Measurements from ENCODE around the gene PARS2.
"Not testable (repeated sequence)": the region's sequence is repeated elsewhere in the genome, so short reads cannot be mapped to it uniquely, and the experiment has no call there.

PARS2 gene

DNA sequence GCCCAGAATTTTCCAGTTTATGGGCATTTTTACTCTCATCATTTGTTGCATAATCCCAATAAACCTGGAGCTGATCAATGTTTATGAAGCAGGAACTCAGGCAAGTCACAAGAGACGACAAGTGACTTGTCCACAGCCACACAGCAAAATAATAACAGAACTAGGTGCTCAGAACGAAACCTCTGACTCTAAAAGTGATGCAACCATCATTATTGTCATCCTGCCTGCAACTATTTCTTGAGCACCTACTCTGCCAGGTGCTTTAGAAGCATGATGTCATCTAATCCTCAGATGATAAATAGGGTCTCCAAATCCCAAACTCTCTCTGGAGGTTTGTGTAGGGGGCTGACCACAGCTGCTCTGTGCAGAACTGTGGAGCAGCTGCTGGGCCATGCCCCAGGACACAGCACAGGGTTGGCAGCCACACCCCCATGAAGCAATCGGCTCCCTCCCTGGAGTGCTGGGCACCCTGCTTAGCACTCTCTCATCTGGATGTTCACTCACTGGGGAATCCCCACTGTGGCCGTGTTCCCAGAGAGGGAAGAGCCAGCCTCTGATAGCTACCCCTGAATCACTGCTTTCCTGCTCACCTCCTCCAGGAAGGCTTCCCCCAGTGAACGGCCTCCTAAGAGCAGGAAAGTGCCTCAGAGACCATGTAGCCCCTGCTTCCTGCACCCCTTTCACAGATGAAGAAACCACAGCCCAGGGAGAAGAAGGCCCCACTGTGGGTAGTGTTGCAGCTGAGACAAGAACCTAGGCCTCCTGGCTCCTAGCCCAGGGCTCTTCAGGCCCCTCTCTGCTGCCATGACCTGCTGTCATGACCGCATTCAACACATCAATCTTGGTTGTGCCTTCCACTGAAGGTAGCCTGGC, 34.7 kb upstream of the PARS2 start:
- peak in 1 of 2 donors; percentile 17 for DNase-seq

GRCh38 chr1:54798206-54798605, 33.9 kb upstream of the PARS2 start:
- no peak for DNase-seq

GRCh38 chr1:54796902-54797301, 32.6 kb upstream of the PARS2 start:
- DNase-seq: no peak

DNA sequence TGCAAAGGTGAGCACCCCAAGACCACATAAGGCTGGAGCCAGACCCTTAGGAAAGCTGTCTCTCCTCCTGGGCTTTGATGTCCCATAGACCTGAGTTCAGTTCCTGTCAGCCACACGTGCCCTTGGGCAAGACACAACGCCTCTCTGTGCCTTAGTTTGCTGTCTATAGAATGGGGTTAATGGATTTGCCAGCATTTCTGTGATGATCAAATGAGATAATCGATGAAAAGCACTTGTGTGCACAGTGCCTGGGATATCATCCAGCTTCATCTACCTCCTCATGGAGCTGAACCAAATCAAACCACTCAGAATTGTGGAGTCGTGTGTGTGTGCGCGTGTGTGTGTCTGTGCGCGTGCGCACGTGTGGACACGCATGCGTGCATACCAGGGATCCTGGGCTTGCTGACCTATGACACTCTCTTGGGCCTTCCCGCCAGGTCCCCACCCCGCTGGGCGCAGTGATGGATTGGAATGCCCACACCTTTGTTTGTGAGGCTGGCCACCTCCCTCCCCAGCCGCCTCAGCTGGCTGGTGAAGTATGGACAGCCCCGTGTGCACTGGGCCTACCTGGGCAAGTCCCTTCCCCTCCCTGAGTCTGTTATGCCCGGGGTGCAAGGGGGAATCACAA, 31.6 kb upstream of the PARS2 start:
- no peak for DNase-seq

DNA sequence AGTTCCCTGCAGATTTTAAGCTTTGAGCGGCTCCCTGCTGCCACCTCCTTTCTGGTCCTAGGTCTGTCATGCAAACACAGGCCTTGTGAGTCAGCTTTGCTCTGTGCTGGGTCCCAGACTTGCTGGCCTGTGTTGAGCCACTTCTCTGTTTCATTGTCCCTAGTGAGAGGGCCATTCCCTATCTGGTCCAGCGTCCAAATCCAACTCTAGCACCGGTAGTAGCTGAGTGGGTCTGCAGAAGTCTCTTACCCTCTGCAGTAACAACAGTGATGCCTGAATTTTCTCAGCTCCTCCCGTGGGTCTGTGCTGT, 31.0 kb upstream of the PARS2 start:
- no peak for DNase-seq

- no peak for DNase-seq
These were observed 30.4 kb upstream of the PARS2 start for GRCh38 chr1:54794451-54795355.

DNA sequence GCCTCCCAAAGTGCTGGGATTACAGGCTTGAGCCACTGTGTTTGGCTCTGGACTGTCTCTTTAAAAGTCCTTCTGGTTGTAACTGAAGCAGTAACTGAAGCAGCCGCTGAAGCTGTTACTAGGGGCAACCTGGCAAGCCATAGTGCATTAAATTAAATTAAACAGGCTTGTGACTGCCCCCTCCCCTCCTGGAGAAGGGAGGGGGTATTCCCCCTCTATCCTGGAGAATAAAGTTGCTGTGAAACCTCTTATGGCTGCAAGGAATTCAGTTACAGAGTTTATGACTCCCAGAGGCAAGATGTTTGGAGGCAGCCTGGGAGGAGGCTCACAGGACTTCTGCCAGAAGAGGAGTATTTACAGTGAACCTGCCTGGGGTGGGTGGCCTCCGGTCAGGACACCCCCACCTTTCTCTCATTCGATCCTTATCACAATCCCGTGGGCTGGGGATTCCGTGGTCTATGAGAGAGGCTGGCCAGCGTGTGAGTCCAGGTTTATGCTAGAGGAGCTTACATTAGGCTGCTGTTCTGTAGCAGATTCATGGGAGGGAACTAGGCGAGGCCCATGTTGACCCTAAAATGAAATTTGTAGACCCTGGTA, 28.5 kb upstream of the PARS2 start:
- no peak for DNase-seq

DNA sequence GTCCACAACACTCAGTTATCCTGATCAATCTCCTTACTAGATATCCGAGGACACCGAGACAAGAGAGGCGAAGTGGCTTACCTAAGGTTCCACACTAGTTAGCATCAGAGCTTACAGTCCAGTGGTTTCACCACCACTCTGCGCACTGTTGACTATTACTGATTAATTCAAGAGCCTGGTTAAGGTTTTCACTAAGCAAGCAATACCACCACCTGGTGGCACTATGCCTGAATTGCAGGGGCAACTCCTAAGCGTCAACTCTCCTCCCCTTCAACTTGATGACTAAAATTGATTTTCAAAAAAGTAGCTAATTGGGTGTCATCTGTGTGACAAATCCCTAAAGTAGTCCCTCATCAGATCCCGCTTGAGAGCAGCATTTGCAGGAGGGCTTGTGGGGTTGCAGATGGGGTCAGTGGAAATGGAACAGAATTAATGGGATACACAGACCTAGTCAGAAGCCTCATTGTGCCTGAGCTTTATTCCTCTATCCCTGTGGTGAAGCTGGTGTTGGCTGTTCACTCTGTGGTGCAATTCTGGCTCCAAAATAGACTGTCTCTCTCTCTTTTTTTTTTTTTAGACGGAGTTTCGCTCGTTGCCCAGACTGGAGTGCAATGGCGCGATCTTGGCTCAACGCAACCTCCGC, 27.7 kb upstream of the PARS2 start:
- peak in 1 of 2 donors; percentile 25 for DNase-seq

- DNase-seq: no peak
These were observed 24.1 kb upstream of the PARS2 start for GRCh38 chr1:54788459-54788858.

- no peak for DNase-seq
These were observed 23.3 kb upstream of the PARS2 start for GRCh38 chr1:54787604-54788003.

DNA sequence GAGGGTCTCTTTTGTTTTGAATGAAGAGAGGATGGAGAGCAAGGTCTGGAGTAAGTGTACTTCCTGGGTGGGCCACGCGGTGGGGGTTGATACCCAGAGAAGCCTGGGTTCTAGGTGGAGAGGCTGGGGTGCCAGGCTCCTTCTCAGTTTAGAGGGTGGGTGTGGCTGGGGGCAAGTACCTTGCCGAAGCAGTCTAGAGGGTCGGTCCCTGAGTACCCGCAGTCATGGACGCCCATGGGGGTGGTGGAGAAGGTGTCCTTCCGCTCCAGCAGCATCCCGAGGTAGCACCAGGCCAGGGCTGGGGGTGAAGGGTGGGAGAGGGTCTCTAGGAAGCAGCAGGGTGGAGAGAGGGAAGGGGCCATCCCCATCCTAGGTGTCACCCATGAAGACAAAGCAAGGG, 22.5 kb upstream of the PARS2 start:
- DNase-seq: no peak

DNA sequence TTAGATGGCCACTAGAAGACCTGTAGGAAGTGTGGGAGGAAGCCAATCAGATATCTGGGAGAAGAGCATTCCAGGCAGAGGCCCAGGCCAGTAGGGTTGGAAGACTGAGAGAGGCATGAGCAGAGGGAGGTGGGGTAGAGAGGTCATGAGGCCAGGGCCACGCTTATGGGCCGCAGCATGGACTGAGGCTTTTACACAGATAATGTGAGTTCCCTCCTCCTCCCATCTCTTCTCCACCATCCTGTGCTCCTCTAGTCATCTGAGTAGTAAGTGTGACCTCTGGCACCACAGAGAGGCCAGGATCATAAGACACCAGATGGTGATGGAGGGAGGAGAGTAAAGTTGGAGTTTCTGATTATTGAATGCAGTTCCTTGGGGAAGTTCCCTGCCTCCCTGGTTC, 19.7 kb upstream of the PARS2 start:
- DNase-seq: no peak

DNA sequence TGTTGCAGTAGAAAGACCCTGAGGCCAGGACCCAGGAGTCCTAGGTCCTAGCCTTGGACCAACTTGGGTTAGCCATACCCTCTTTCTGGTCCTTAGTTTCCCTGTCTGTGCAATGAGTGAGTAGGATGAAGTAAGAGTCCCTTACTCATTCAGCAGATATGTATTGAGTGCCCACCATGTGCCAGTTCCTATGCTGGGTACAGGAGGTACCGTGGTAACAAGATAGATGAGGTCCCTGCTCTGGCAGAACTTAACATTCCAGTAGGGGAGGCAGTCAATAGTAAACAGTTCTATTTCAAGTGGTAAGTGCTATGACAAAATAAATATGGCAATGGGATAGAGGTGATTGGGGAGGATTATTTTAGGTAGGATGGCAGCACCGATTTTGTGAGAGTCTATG, 18.3 kb upstream of the PARS2 start:
- no peak for DNase-seq

- DNase-seq: no peak
These were observed 17.8 kb upstream of the PARS2 start for GRCh38 chr1:54782156-54782555.

GRCh38 chr1:54781023-54781723, 16.9 kb upstream of the PARS2 start:
- DNase-seq: no peak

- no peak for DNase-seq
These were observed 13.1 kb upstream of the PARS2 start for GRCh38 chr1:54777431-54777830.

DNA sequence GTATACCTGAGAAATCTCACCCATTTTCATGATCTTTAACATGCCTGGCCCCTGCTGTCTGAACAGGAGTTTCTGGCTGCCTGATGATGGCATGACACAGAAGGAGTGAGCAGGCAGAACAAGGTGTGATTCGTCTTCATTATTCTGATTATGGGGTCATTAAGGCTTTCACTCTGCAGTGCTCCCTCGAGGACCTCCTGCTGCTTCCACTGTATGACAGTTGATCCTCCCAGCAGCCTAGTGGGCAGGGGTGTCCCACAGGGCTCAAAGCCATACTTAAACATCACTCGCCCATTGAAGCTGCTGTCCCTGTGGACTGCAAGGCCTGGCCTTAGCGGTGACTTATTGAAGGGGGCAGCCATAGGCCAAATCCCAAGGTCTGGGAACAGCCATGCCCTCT, 12.7 kb upstream of the PARS2 start:
- no peak for DNase-seq

DNA sequence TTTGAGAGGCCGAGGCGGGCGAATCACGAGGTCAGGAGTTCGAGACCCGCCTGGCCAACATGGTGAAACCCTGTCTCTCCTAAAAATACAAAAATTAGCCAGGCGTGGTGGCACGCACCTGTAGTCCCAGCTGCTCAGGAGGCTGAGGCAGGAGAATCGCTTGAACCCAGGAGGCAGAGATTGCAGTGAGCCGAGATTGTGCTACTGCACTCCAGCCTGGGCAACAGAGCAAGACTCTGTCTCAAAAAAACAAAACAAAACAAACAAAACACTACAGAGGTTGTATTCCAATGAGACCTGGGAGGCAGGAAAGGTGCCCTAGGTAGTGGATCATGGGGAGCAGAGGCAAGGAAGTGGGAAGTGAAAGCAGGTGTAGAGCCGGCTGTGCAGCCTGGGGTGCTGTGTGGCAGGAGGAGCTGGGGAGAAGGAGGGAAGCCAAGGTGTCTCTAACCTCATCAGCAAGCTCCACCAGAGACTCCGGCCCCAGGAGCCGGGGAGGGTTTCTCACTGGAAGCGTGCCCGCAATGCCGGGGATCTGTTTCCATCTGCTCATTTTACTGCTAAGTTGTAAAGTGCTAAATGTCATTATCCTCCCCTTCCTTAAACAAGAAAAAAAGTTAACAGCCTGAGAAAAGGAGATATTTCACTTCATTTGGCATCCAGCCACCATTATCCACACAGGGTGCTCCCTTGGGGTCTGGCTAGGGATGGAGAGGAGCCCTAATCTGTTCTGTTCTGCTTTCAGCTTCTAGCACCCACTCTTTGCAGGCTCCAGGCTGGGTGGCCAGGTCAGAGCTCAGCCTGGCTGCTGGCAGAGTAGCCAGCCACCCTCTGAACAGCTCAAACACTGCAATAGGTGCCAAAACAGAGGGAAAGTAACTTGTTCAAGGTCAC, 11.8 kb upstream of the PARS2 start:
- DNase-seq: not testable (repeated sequence)

GRCh38 chr1:54774820-54775498, 10.6 kb upstream of the PARS2 start:
- DNase-seq: no peak

DNA sequence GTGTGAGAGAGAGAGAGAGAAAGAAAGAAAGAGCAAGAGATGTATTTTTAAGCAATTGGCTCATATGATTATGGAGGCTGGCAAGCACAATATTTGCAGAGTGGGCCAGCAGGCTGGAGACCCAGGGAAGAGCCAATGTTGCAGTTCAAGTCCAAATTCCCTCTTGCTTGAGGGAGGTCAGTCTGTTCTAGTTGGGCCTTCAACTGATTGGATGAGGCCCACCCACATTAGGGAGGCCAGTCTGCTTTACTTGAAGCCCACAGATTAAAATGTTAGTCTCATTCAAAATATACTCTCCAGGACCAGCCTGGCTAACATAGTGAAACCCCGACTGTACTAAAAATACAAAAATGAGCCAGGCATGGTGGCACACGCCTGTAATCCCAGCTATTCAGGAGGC, 8.6 kb upstream of the PARS2 start:
- DNase-seq: no peak

Data from activated CD4-positive, alpha-beta T cell treated with anti-CD3 and anti-CD28 coated beads for 4 hours (primary cell).